ENCODE data around the gene PCDH17. TPM values are rescaled to one million over a fixed set of nuclear protein-coding genes. Genes with fewer than 3 reads are reported as not detected.

PCDH17 gene
- polyA plus RNA-seq, 2 of the 4 experiments (the other 2 are of a cell fraction): 0.01 to 0.27 TPM

- 36% methylated on average over 2 of the region's 2 CpGs for WGBS (ENCODE audit: missing lambda C conversion rate)
- ChIA-PET CTCF (interaction anchor here (1.4 to 1.9 kb wide), 3 partner anchors 11 to 14 kb away, joined by 3 to 5 read pairs (median 4); no protein-coding TSS in a partner anchor), POLR2A (no interaction called here)
- FAIRE-seq (no peak), ATAC-seq (no peak), DNase-seq (ENCODE audit: low read depth in 1 of 2, low spot score in 1 of 2) (no peak)
- no peak for TF ChIP-seq PHF8 (IDR thresholded peaks at IDR 0.05; ENCODE audit: borderline replicate concordance, low read depth)
- TF ChIP-seq ZNF302 (CRISPR knock-in tag; IDR thresholded peaks at IDR 0.05): no peak
- TF ChIP-seq EHMT2 (IDR thresholded peaks at IDR 0.05; ENCODE audit: low read depth): no peak
- TF ChIP-seq TFCP2L1 (CRISPR knock-in tag; IDR thresholded peaks at IDR 0.05): no peak
- TF ChIP-seq E2F6 (IDR thresholded peaks at IDR 0.05; ENCODE audit: borderline replicate concordance, low read depth): no peak
- no peak for TF ChIP-seq CTCF (IDR thresholded peaks at IDR 0.05)
- TF ChIP-seq REST (IDR thresholded peaks at IDR 0.05): no peak
- no peak for TF ChIP-seq SMC3 (IDR thresholded peaks at IDR 0.05)
- TF ChIP-seq NR3C1 (IDR thresholded peaks at IDR 0.05): no peak
- Histone ChIP-seq H3K4me3 (no peak overlapping the region), H3K27ac (no peak overlapping the region), H3K4me2 (no peak overlapping the region), H3K4me1 (no peaks in the 10 kb centered on the region), H3K9me3 (no peaks in the 10 kb centered on the region)
These were observed 4.1 kb downstream of the PCDH17 start for GRCh38 chr13:57635541-57636085.

GRCh38 chr13:57636816-57637215, 5.3 kb downstream of the PCDH17 start:
- DNase-seq (ENCODE audit: low read depth in 1 of 2, low spot score in 1 of 2) (no peak), FAIRE-seq (no peak), ATAC-seq (no peak)
- Histone ChIP-seq H3K4me2 (no peak overlapping the region), H3K27ac (no peak overlapping the region), H3K4me3 (no peak overlapping the region), H3K4me1 (no peaks in the 10 kb centered on the region), H3K9me3 (no peaks in the 10 kb centered on the region)
- ChIA-PET POLR2A (no interaction called here), CTCF (no interaction called here)
- TF ChIP-seq ZC3H11A (IDR thresholded peaks at IDR 0.05): no peak
- no peak for TF ChIP-seq RAD21 (conservative IDR thresholded peaks at IDR 0.05 in 1 of 2, IDR thresholded peaks at IDR 0.05 in 1 of 2)
- no peak for TF ChIP-seq POLR2A (IDR thresholded peaks at IDR 0.05; ENCODE audit: low read length)
- no peak for TF ChIP-seq MYC (IDR thresholded peaks at IDR 0.05; ENCODE audit: borderline replicate concordance, low read length)
- no peak for TF ChIP-seq ELK1 (IDR thresholded peaks at IDR 0.05; ENCODE audit: low read depth, low read length)
- no peak for TF ChIP-seq FOXS1 (CRISPR knock-in tag; IDR thresholded peaks at IDR 0.05)
- TF ChIP-seq RFX5 (IDR thresholded peaks at IDR 0.05): no peak
- no peak for TF ChIP-seq EP300 (IDR thresholded peaks at IDR 0.05)
- TF ChIP-seq NFE2L2 (conservative IDR thresholded peaks at IDR 0.05; ENCODE audit: low read length): no peak
- no peak for TF ChIP-seq GATA3 (IDR thresholded peaks at IDR 0.05; ENCODE audit: borderline replicate concordance)
- no peak for TF ChIP-seq EHF (CRISPR knock-in tag; IDR thresholded peaks at IDR 0.05)
- no peak for TF ChIP-seq MAX (IDR thresholded peaks at IDR 0.05)
- no peak for TF ChIP-seq FOSB (CRISPR knock-in tag; IDR thresholded peaks at IDR 0.05)
- TF ChIP-seq ZFP36 (IDR thresholded peaks at IDR 0.05; ENCODE audit: borderline replicate concordance, partially characterized antibody): no peak
- no peak for TF ChIP-seq REST (IDR thresholded peaks at IDR 0.05)
- 26% methylated on average over 2 of the region's 2 CpGs for WGBS (ENCODE audit: missing lambda C conversion rate)

Measured in A549 (cell line).